Large intestine (tissue), 3 donors: ENCODE data around the gene ADGRV1. TPM values are rescaled to one million over a fixed set of nuclear protein-coding genes. Genes with fewer than 3 reads are reported as not detected.
"Not testable (repeated sequence)": the region's sequence is repeated elsewhere in the genome, so short reads cannot be mapped to it uniquely, and the experiment has no call there.

Experiments
- DNase-seq, 2 donors: peaks; one replicate each; pipeline versions ENCODE4 v3.0.0 to v3.0.0-alpha.2; 2013
- H3K27ac ChIP-seq: one replicate; pipeline ENCODE4 v1.5.1; 2013; ENCODE audit warnings: low read length
- H3K27me3 ChIP-seq: 2 replicates; pipeline ENCODE4 v1.6.1; 2013; ENCODE audit warnings: low read length; ENCODE audit not compliant: control insufficient read depth, insufficient read depth
- H3K36me3 ChIP-seq: 2 replicates; pipeline ENCODE4 v1.6.1; 2013; ENCODE audit warnings: low read length; ENCODE audit not compliant: control insufficient read depth, insufficient read depth
- H3K4me1 ChIP-seq: one replicate; pipeline ENCODE4 v1.6.1; 2013; ENCODE audit warnings: low read length; ENCODE audit not compliant: control insufficient read depth, insufficient read depth
- H3K4me3 ChIP-seq: one replicate; pipeline ENCODE4 v1.5.1; 2013; ENCODE audit warnings: low read length
- H3K9me3 ChIP-seq: one replicate; pipeline ENCODE4 v1.6.1; 2013; ENCODE audit warnings: mild to moderate bottlenecking, low read depth, low read length, moderate library complexity; ENCODE audit not compliant: control insufficient read depth
- whole genome bisulfite sequencing: methylation state at CpG from one replicate; pipeline ENCODE4 v1.1.5; 2013; ENCODE audit warnings: low lambda C conversion rate; ENCODE audit not compliant: insufficient coverage; 5-methylcytosine and 5-hydroxymethylcytosine counted together
- polyA plus RNA-seq: library from polyadenylated mRNA; unstranded; fragments of 120-200 nt; gene quantifications from one replicate; pipeline ENCODE4 v1.2.1, GENCODE V29; 2013

The ADGRV1 gene
- polyA plus RNA-seq, 1 donor: 3.0 TPM

- not testable (repeated sequence) for H3K36me3 ChIP-seq
- WGBS: no CpG with 5 or more reads among the region's 11 CpGs
These were observed 411.3 kb downstream of the ADGRV1 start for GRCh38 chr5:90969945-90970344.

DNA sequence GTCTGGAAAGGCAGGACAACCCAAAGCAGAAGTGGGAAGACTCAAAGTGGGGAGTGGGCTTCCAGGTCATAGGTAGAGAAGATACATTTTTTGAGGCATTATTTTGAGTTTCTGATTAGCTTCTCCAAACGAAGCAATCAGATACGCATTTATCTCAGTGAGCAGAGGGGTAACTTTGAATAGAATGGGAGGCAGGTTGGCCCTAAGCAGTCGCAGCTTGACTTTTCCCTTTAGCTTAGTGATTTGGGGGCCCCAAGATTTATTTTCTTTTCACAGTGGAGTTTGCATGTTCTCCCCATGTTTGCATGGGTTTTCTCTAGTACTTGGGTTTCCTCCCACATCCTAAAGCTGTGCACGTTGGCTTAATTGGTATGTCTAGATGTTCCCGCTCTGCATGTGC, 422.6 kb downstream of the ADGRV1 start:
- H3K9me3 ChIP-seq: no peaks in the 10 kb centered on the region
- DNase-seq: no peak
- H3K4me3 ChIP-seq: no peak overlapping the region
- no CpG with 5 or more reads among the region's 5 CpGs for WGBS
- no peaks in the 10 kb centered on the region for H3K27me3 ChIP-seq
- H3K36me3 ChIP-seq: no peaks in the 10 kb centered on the region
- H3K4me1 ChIP-seq: no peaks in the 10 kb centered on the region
- H3K27ac ChIP-seq: no peak overlapping the region

More at GRCh38 chr5:90969945-90970344, 411.3 kb downstream of the ADGRV1 start:
- H3K9me3 ChIP-seq, H3K27me3 ChIP-seq, H3K4me1 ChIP-seq, H3K4me3 ChIP-seq, DNase-seq, H3K27ac ChIP-seq: not testable (repeated sequence)

GRCh38 chr5:90981821-90982220, 423.2 kb downstream of the ADGRV1 start:
- Histone ChIP-seq H3K4me1 (no peaks in the 10 kb centered on the region), H3K27ac (no peak overlapping the region), H3K36me3 (no peaks in the 10 kb centered on the region), H3K27me3 (no peaks in the 10 kb centered on the region), H3K4me3 (no peak overlapping the region), H3K9me3 (no peaks in the 10 kb centered on the region)
- no CpG with 5 or more reads among the region's 1 CpG for WGBS
- no peak for DNase-seq

GRCh38 chr5:90982576-90982975, 424.0 kb downstream of the ADGRV1 start:
- DNase-seq: no peak
- Histone ChIP-seq H3K27ac (no peak overlapping the region), H3K4me3 (no peak overlapping the region), H3K4me1 (no peaks in the 10 kb centered on the region), H3K36me3 (no peaks in the 10 kb centered on the region), H3K27me3 (no peaks in the 10 kb centered on the region), H3K9me3 (no peaks in the 10 kb centered on the region)
- WGBS: 100% methylated on average over 1 of the region's 4 CpGs

GRCh38 chr5:90983148-90983547, 424.6 kb downstream of the ADGRV1 start:
- no peak overlapping the region for H3K27ac ChIP-seq

DNA sequence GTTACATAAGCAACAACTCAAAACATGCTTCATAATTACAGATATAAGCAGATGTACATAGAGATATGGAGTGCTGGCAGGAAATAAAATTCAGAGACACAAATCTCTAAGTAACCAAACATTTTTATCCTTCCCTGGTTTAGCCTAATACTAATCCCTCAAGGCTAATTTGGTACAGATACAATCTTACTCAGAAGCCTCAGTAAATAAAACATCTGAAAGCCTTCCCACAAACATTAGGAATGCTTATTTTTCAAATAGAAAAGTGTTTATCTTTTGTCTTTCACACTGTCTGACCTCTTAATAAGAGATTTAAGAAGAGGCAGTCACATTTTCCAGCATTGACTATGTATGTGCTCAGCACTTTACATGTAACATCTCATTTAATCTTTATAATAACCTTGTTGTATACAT, 425.1 kb downstream of the ADGRV1 start:
- Histone ChIP-seq H3K36me3 (no peaks in the 10 kb centered on the region), H3K27me3 (no peaks in the 10 kb centered on the region), H3K27ac (no peak overlapping the region), H3K9me3 (no peaks in the 10 kb centered on the region), H3K4me3 (no peak overlapping the region), H3K4me1 (no peaks in the 10 kb centered on the region)
- no peak for DNase-seq

More at GRCh38 chr5:90983148-90983547, 424.6 kb downstream of the ADGRV1 start:
- DNase-seq: peak in 1 of 2 donors; percentile 36
- no CpG with 5 or more reads among the region's 3 CpGs for WGBS
- Histone ChIP-seq H3K9me3 (no peaks in the 10 kb centered on the region), H3K36me3 (no peaks in the 10 kb centered on the region), H3K4me3 (no peak overlapping the region), H3K4me1 (no peaks in the 10 kb centered on the region), H3K27me3 (no peaks in the 10 kb centered on the region)

GRCh38 chr5:90985341-90985740, 426.7 kb downstream of the ADGRV1 start:
- DNase-seq: no peak
- Histone ChIP-seq H3K27me3 (no peaks in the 10 kb centered on the region), H3K27ac (no peak overlapping the region), H3K4me1 (no peaks in the 10 kb centered on the region), H3K4me3 (no peak overlapping the region), H3K36me3 (no peaks in the 10 kb centered on the region), H3K9me3 (no peaks in the 10 kb centered on the region)
- WGBS: no CpG with 5 or more reads among the region's 3 CpGs

GRCh38 chr5:90987726-90988125, 429.1 kb downstream of the ADGRV1 start:
- Histone ChIP-seq H3K4me3 (no peak overlapping the region), H3K9me3 (no peaks in the 10 kb centered on the region), H3K27ac (no peak overlapping the region), H3K36me3 (no peaks in the 10 kb centered on the region), H3K27me3 (no peaks in the 10 kb centered on the region), H3K4me1 (no peaks in the 10 kb centered on the region)
- WGBS: no CpG with 5 or more reads among the region's 4 CpGs
- DNase-seq: no peak

DNA sequence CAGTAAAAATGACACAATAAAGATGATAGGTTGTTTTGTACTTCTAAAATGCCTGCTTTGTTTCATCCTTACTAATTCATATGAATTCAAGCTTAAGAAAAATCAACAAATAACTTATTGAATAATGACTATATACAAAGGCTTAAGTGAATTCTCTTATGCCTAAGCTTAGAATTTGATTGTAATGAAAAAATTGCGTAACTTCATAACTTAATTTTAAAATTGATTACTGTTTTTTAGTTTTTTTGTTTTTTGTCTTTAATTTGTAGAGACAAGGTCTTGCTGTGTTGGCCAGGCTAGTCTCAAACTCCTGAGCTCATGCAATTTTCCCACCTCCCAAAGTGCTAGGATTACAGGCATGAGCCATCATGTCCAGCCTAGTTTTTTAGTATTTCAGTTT, 432.6 kb downstream of the ADGRV1 start:
- no peak for DNase-seq
- WGBS: 93% methylated on average over 1 of the region's 1 CpG

GRCh38 chr5:90994796-90995195, 436.2 kb downstream of the ADGRV1 start:
- Histone ChIP-seq H3K27me3 (no peaks in the 10 kb centered on the region), H3K4me1 (no peaks in the 10 kb centered on the region), H3K9me3 (no peaks in the 10 kb centered on the region), H3K4me3 (no peak overlapping the region), H3K36me3 (no peaks in the 10 kb centered on the region), H3K27ac (no peak overlapping the region)
- no peak for DNase-seq

More for the DNA sequence above, 432.6 kb downstream of the ADGRV1 start:
- no peaks in the 10 kb centered on the region for H3K4me1 ChIP-seq
- no peaks in the 10 kb centered on the region for H3K36me3 ChIP-seq
- no peaks in the 10 kb centered on the region for H3K27me3 ChIP-seq
- no peak overlapping the region for H3K27ac ChIP-seq
- H3K9me3 ChIP-seq: no peaks in the 10 kb centered on the region
- H3K4me3 ChIP-seq: no peak overlapping the region

DNA sequence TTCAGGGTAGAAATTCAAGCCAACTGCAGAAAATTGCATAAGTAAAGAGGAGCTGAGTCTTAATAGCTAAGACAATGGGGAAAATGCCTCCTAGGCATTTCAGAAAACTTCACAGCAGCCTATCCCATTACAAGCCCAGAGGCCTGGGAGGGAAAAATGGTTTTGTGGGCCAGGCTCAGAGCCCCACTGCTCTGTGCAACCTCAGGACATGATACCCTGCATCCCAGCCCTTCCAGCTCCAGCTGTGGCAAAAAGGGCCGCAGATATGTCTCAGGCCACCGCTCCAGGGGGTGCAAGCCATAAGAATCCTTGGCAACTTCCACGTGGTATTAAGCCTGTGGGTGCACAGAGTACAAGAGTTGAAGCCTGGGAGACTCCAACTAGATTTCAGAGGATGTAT, 437.5 kb downstream of the ADGRV1 start:
- Histone ChIP-seq H3K4me3 (no peak overlapping the region), H3K27ac (no peak overlapping the region), H3K9me3 (no peaks in the 10 kb centered on the region), H3K36me3 (no peaks in the 10 kb centered on the region), H3K4me1 (no peaks in the 10 kb centered on the region), H3K27me3 (no peaks in the 10 kb centered on the region)
- WGBS: no CpG with 5 or more reads among the region's 3 CpGs
- no peak for DNase-seq
